MM.1S (cell line): ENCODE data around the gene FBXL12.

ENCODE experiments used
- DNase-seq: peaks from one replicate; pipeline ENCODE4 v3.0.0-alpha.2; 2015
- H2AFZ ChIP-seq: fragments of 300-600 bp; sonication (generic); 2 replicates; pipeline ENCODE4 v1.6.0; 2016; ENCODE audit warnings: antibody characterized with exemption, low read length
- H3F3A ChIP-seq: fragments of 300-600 bp; sonication (generic); 2 replicates; pipeline ENCODE4 v1.6.1; 2016; ENCODE audit warnings: mild to moderate bottlenecking, antibody characterized with exemption, low read length, moderate library complexity, mixed read lengths; ENCODE audit not compliant: insufficient read depth
- H3K27ac ChIP-seq: fragments of 300-600 bp; sonication (generic); 2 replicates; pipeline ENCODE4 v1.5.1; 2016; ENCODE audit warnings: mild to moderate bottlenecking, low read length
- H3K27me3 ChIP-seq: fragments of 300-600 bp; sonication (generic); replicated peaks from 2 replicates; pipeline ENCODE4 v1.6.0; 2016; ENCODE audit warnings: low read length; ENCODE audit not compliant: insufficient read depth
- H3K36me3 ChIP-seq: fragments of 300-600 bp; sonication (generic); replicated peaks from 2 replicates; pipeline ENCODE4 v1.6.1; 2016; ENCODE audit warnings: mild to moderate bottlenecking, low read length, mixed read lengths; ENCODE audit not compliant: insufficient read depth
- H3K4me1 ChIP-seq: fragments of 300-600 bp; sonication (generic); 2 replicates; pipeline ENCODE4 v1.6.1; 2016; ENCODE audit warnings: low read length, mixed read lengths
- H3K4me2 ChIP-seq: fragments of 300-600 bp; sonication (generic); 2 replicates; pipeline ENCODE4 v1.6.0; 2016; ENCODE audit warnings: low read depth, low read length
- H3K4me3 ChIP-seq: fragments of 300-600 bp; sonication (generic); 2 replicates; pipeline ENCODE4 v1.5.1; 2016; ENCODE audit warnings: low read length, mixed read lengths
- H3K79me2 ChIP-seq: fragments of 300-600 bp; sonication (generic); 2 replicates; pipeline ENCODE4 v1.6.1; 2016; ENCODE audit warnings: mixed run types, low read length, mixed read lengths
- H3K9ac ChIP-seq: fragments of 300-600 bp; sonication (generic); 2 replicates; pipeline ENCODE4 v1.6.1; 2016; ENCODE audit warnings: low read length, mixed read lengths
- H3K9me2 ChIP-seq: fragments of 300-600 bp; sonication (generic); replicated peaks from 2 replicates; pipeline ENCODE4 v1.6.1; 2016; ENCODE audit warnings: mild to moderate bottlenecking, low read length, mixed read lengths; ENCODE audit not compliant: insufficient read depth
- H3K9me3 ChIP-seq: fragments of 300-600 bp; sonication (generic); replicated peaks from 2 replicates; pipeline ENCODE4 v1.6.1; 2016; ENCODE audit warnings: mild to moderate bottlenecking, low read length, mixed read lengths; ENCODE audit not compliant: insufficient read depth
- H4K20me1 ChIP-seq: fragments of 300-600 bp; sonication (generic); 2 replicates; pipeline ENCODE4 v1.6.1; 2016; ENCODE audit warnings: mild to moderate bottlenecking, low read length, moderate library complexity, mixed read lengths; ENCODE audit not compliant: insufficient read depth
- EZH2 ChIP-seq: fragments of 300-600 bp; sonication (generic); optimal IDR thresholded peaks from 2 replicates; pipeline ENCODE3; 2017; ENCODE audit warnings: low read depth, mild to moderate bottlenecking, antibody characterized with exemption, low read length, mixed read lengths
- EZH2phosphoT487 ChIP-seq: fragments of 300-600 bp; sonication (generic); IDR thresholded peaks from 2 replicates; pipeline ENCODE4 v1.6.1; 2018; ENCODE audit warnings: antibody characterized with exemption, low read length
- TF ChIP-seq, protein P1 (sequence below): fragments of 300-600 bp; sonication (generic); IDR thresholded peaks from 2 replicates; pipeline ENCODE4 v1.5.1; 2016; ENCODE audit warnings: antibody characterized with exemption, low read length, mixed read lengths

The FBXL12 gene

DNA sequence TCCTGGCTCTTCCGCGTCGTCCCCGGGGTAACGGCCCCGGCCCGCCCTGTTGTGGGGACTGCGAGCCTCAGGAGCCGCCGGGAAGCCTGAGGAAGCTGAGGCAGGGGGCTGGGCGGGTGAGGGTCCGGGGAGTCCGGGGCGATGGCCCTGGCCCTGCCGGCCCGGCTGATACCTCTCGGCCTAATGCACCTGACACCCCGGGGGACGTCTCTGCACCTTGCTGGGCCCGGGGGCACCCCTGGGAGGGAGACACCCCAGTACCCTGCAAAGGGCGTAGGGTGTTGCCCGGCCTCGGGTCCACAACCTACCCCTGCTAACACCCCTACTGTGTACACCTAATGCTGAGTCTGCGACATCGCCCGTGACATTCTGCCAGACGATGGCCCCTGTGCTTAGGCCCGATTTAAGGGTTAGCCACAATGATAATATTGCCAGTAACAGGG, 16.6 kb upstream of the FBXL12 start:
- TF ChIP-seq EZH2phosphoT487 (no peak), EZH2 (no peak)
- no peaks in the 10 kb centered on the region for H3K36me3 ChIP-seq
- H3K79me2 ChIP-seq, result peaks cover 43% of the 10 kb centered on the region
- no peaks in the 10 kb centered on the region for H3K9me3 ChIP-seq
- no peaks in the 10 kb centered on the region for H4K20me1 ChIP-seq
- H3K9ac ChIP-seq, result peak overlapping the region; percentile 65
- no peaks in the 10 kb centered on the region for H3K27me3 ChIP-seq
- H3F3A ChIP-seq, result peaks cover 5% of the 10 kb centered on the region; the same call in 1 of the 2 replicates
- peaks cover 10% of the 10 kb centered on the region; the same call in 1 of the 2 replicates for H3K4me1 ChIP-seq
- peak overlapping the region; percentile 85 for H3K4me3 ChIP-seq
- peak overlapping the region; percentile 87 for H3K4me2 ChIP-seq
- no peaks in the 10 kb centered on the region for H3K9me2 ChIP-seq
- H2AFZ ChIP-seq, result peak overlapping the region; percentile 49
- no peak for DNase-seq
- H3K27ac ChIP-seq, result no peak overlapping the region

DNA sequence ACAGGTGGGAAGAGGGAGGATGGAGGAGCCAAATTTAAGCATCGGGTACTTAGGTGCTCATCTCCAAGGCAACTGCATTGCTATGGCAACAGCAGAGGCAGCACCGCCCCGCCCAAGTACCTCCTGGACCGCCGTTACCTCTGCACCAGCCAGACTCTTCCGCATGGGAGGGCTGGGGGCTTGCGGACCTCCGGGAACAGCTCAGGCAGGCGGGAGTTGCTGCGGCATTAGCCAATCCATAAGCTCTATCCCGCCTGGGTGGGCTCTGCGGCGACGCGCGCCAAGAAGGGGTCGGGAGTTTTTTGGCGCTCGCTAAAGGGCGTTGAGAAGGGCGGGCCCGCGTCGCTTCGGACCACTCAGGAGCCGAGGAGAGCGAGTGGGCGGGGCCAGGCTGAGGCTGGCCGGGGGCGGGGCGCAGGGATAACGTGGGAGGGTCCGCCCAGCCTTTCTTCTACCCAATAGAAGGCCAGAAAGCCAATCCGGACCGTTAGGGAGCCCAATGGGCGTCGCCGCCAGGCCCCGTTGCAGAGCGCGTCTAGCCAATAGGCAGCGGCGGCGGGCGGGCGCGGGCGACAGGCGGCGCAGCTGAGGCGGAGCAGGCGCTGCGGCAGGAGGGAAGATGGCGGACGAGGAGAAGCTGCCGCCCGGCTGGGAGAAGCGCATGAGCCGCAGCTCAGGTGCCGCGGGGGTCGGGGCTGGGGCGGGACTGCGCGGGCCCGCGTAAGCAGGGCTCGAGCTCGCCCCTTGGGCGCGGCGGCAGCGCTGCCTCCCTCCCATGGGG, 16.0 kb upstream of the FBXL12 start, which contains the start of gene PIN1:
Gene PIN1, plus strand, starts transcription at position 593 of the 781 bp plus-strand sequence. Its CDS starts 27 bp downstream, at position 620.
- Histone ChIP-seq H3K4me2 (peak within 1 kb of the TSS; percentile 87), H3K79me2 (peaks cover 48% of the 10 kb centered on the region), H3K9me2 (no peaks in the 10 kb centered on the region), H3K4me1 (peaks cover 10% of the 10 kb centered on the region; the same call in 1 of the 2 replicates), H4K20me1 (no peaks in the 10 kb centered on the region), H3K9me3 (no peaks in the 10 kb centered on the region), H3K36me3 (no peaks in the 10 kb centered on the region), H2AFZ (peak within 1 kb of the TSS; percentile 85), H3F3A (peaks cover 5% of the 10 kb centered on the region; the same call in 1 of the 2 replicates), H3K27ac (peak within 1 kb of the TSS; percentile 21; the same call in 1 of the 2 replicates), H3K9ac (peak within 1 kb of the TSS; percentile 65), H3K4me3 (peak within 1 kb of the TSS; percentile 85), H3K27me3 (no peaks in the 10 kb centered on the region)
- DNase-seq, result peak; percentile 99
- TF ChIP-seq EZH2, result no peak
- TF ChIP-seq, protein P1, sequence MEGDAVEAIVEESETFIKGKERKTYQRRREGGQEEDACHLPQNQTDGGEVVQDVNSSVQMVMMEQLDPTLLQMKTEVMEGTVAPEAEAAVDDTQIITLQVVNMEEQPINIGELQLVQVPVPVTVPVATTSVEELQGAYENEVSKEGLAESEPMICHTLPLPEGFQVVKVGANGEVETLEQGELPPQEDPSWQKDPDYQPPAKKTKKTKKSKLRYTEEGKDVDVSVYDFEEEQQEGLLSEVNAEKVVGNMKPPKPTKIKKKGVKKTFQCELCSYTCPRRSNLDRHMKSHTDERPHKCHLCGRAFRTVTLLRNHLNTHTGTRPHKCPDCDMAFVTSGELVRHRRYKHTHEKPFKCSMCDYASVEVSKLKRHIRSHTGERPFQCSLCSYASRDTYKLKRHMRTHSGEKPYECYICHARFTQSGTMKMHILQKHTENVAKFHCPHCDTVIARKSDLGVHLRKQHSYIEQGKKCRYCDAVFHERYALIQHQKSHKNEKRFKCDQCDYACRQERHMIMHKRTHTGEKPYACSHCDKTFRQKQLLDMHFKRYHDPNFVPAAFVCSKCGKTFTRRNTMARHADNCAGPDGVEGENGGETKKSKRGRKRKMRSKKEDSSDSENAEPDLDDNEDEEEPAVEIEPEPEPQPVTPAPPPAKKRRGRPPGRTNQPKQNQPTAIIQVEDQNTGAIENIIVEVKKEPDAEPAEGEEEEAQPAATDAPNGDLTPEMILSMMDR, result peak; percentile 45

DNA sequence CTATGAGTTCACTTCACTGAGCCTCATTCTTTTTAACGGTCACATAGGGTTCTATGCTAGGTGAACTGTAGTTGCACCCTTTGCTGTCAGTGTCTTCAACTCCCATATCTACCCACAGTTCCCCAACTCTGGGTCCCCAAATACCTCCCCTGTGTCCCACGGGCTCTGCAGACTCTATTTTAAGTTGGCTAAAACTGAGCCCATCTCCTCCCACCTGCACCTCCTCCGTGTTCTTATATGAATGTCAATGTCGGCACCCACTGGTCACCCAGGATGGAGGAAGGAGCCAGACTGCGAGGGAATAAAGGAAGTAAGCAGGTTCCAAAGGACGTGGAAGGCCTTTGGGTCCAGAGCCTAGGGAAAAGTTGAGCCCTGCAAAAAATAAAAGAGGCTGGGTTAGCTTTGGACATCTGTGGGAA, 15.4 kb upstream of the FBXL12 start:
- H3K4me1 ChIP-seq, result peaks cover 10% of the 10 kb centered on the region; the same call in 1 of the 2 replicates
- H3K27me3 ChIP-seq, result no peaks in the 10 kb centered on the region
- peak overlapping the region; percentile 85; the same call in 1 of the 2 replicates for H2AFZ ChIP-seq
- no peaks in the 10 kb centered on the region for H3K36me3 ChIP-seq
- H3K4me2 ChIP-seq, result no peak overlapping the region
- no peak for DNase-seq
- peaks cover 51% of the 10 kb centered on the region for H3K79me2 ChIP-seq
- no peak for TF ChIP-seq EZH2
- TF ChIP-seq EZH2phosphoT487, result no peak
- TF ChIP-seq, protein P1, result no peak
- no peaks in the 10 kb centered on the region for H3K9me3 ChIP-seq
- no peaks in the 10 kb centered on the region for H4K20me1 ChIP-seq
- no peak overlapping the region for H3K9ac ChIP-seq
- no peaks in the 10 kb centered on the region for H3K9me2 ChIP-seq
- H3K27ac ChIP-seq, result no peak overlapping the region
- H3F3A ChIP-seq, result peaks cover 5% of the 10 kb centered on the region; the same call in 1 of the 2 replicates
- peak overlapping the region; percentile 84 for H3K4me3 ChIP-seq
